Effector memory CD8-positive, alpha-beta T cell (primary cell): ENCODE measurements around the gene HS2ST1.

Experiments used
- ATAC-seq: fragments of 150-1000 bp; cut with Tn5 transposase; replicated peaks from 2 replicates; pipeline ENCODE4 v1.10.0; 2021; ENCODE audit warnings: mild to moderate bottlenecking, moderate library complexity
- DNase-seq, 3 experiments: peaks; one replicate each; pipeline ENCODE4 v3.0.0; 2021
- H3K27ac Mint-ChIP-seq, 2 donors: one replicate each; pipeline ENCODE4 v1.8.0; 2022; ENCODE audit warnings: mild to moderate bottlenecking in 2 of 2, mixed read lengths in 2 of 2, moderate library complexity in 2 of 2
- H3K27me3 Mint-ChIP-seq, 2 donors: one replicate each; pipeline ENCODE4 v1.8.0; 2022; ENCODE audit warnings: mixed read lengths in 2 of 2
- H3K36me3 Mint-ChIP-seq: one replicate; pipeline ENCODE4 v1.8.0; 2022; ENCODE audit warnings: mild to moderate bottlenecking, moderate library complexity, mixed read lengths; ENCODE audit not compliant: insufficient read depth
- H3K4me1 Mint-ChIP-seq, 2 donors: one replicate each; pipeline ENCODE4 v1.8.0; 2022; ENCODE audit warnings: low read depth in 2 of 2, mixed read lengths in 2 of 2
- H3K4me3 Mint-ChIP-seq, 2 donors: one replicate each; pipeline ENCODE4 v1.8.0; 2022; ENCODE audit warnings: mild to moderate bottlenecking in 2 of 2, mixed read lengths in 2 of 2, moderate library complexity in 2 of 2
- H3K9me3 Mint-ChIP-seq, 2 donors: one replicate each; pipeline ENCODE4 v1.8.0; 2022; ENCODE audit warnings: mixed read lengths in 2 of 2

HS2ST1 gene

GRCh38 chr1:87108228-87108627 is 193.8 kb downstream of the HS2ST1 start:
- H3K9me3 Mint-ChIP-seq, result no peaks in the 10 kb centered on the region
- no peaks in the 10 kb centered on the region for H3K4me1 Mint-ChIP-seq
- H3K27ac Mint-ChIP-seq, result no peak overlapping the region
- H3K27me3 Mint-ChIP-seq, result no peaks in the 10 kb centered on the region
- H3K4me3 Mint-ChIP-seq, result no peak overlapping the region
- DNase-seq, result no peak
- no peaks in the 10 kb centered on the region for H3K36me3 Mint-ChIP-seq
- no peak for ATAC-seq

GRCh38 chr1:87108814-87109411 is 194.5 kb downstream of the HS2ST1 start:
- Mint-ChIP-seq H3K4me1 (no peaks in the 10 kb centered on the region), H3K36me3 (no peaks in the 10 kb centered on the region), H3K27me3 (no peaks in the 10 kb centered on the region), H3K4me3 (no peak overlapping the region), H3K27ac (no peak overlapping the region), H3K9me3 (no peaks in the 10 kb centered on the region)
- ATAC-seq (no peak), DNase-seq (no peak)

GRCh38 chr1:87111659-87112371 is 197.4 kb downstream of the HS2ST1 start:
- Mint-ChIP-seq H3K27me3 (no peaks in the 10 kb centered on the region), H3K9me3 (no peaks in the 10 kb centered on the region), H3K27ac (no peak overlapping the region), H3K36me3 (no peaks in the 10 kb centered on the region), H3K4me3 (no peak overlapping the region), H3K4me1 (no peaks in the 10 kb centered on the region)
- no peak for DNase-seq
- ATAC-seq, result no peak

- H3K4me1 Mint-ChIP-seq, result no peaks in the 10 kb centered on the region
- H3K4me3 Mint-ChIP-seq, result no peak overlapping the region
- no peaks in the 10 kb centered on the region for H3K27me3 Mint-ChIP-seq
- ATAC-seq, result no peak
- no peak overlapping the region for H3K27ac Mint-ChIP-seq
- no peak for DNase-seq
- H3K36me3 Mint-ChIP-seq, result no peaks in the 10 kb centered on the region
- H3K9me3 Mint-ChIP-seq, result no peaks in the 10 kb centered on the region
Observed at GRCh38 chr1:87113313-87113712, 198.9 kb downstream of the HS2ST1 start.

GRCh38 chr1:87115317-87115890 is 201.0 kb downstream of the HS2ST1 start:
- H3K4me1 Mint-ChIP-seq, result no peaks in the 10 kb centered on the region
- DNase-seq (no peak), ATAC-seq (no peak)
- H3K27ac Mint-ChIP-seq, result no peak overlapping the region
- H3K36me3 Mint-ChIP-seq, result no peaks in the 10 kb centered on the region
- no peaks in the 10 kb centered on the region for H3K27me3 Mint-ChIP-seq
- no peak overlapping the region for H3K4me3 Mint-ChIP-seq
- H3K9me3 Mint-ChIP-seq, result no peaks in the 10 kb centered on the region

- no peak for DNase-seq
- no peaks in the 10 kb centered on the region for H3K9me3 Mint-ChIP-seq
- peaks cover 1 to 3% of the 10 kb centered on the region in 2 donors for H3K4me1 Mint-ChIP-seq
- no peaks in the 10 kb centered on the region for H3K36me3 Mint-ChIP-seq
- H3K27ac Mint-ChIP-seq, result no peak overlapping the region
- ATAC-seq, result no peak
- no peak overlapping the region for H3K4me3 Mint-ChIP-seq
- H3K27me3 Mint-ChIP-seq, result no peaks in the 10 kb centered on the region
Observed at GRCh38 chr1:87115891-87116290, 201.5 kb downstream of the HS2ST1 start.

- Mint-ChIP-seq H3K27ac (no peak overlapping the region), H3K4me1 (peaks cover 2 to 4% of the 10 kb centered on the region in 2 donors), H3K4me3 (no peak overlapping the region), H3K27me3 (no peaks in the 10 kb centered on the region), H3K36me3 (no peaks in the 10 kb centered on the region), H3K9me3 (no peaks in the 10 kb centered on the region)
- DNase-seq (no peak), ATAC-seq (no peak)
Observed at GRCh38 chr1:87117761-87118368, 203.4 kb downstream of the HS2ST1 start.

GRCh38 chr1:87119541-87120140 is 205.2 kb downstream of the HS2ST1 start:
- no peak overlapping the region for H3K27ac Mint-ChIP-seq
- H3K27me3 Mint-ChIP-seq, result no peaks in the 10 kb centered on the region
- H3K4me3 Mint-ChIP-seq, result no peak overlapping the region
- no peaks in the 10 kb centered on the region for H3K9me3 Mint-ChIP-seq
- DNase-seq, result no peak
- no peak for ATAC-seq
- no peaks in the 10 kb centered on the region for H3K36me3 Mint-ChIP-seq
- peaks cover 2 to 4% of the 10 kb centered on the region in 2 donors for H3K4me1 Mint-ChIP-seq

GRCh38 chr1:87120779-87121178 is 206.3 kb downstream of the HS2ST1 start:
- no peak for ATAC-seq
- Mint-ChIP-seq H3K36me3 (no peaks in the 10 kb centered on the region), H3K4me3 (no peak overlapping the region), H3K27me3 (no peaks in the 10 kb centered on the region), H3K27ac (no peak overlapping the region), H3K4me1 (peaks cover 2 to 4% of the 10 kb centered on the region in 2 donors), H3K9me3 (no peaks in the 10 kb centered on the region)
- DNase-seq, result no peak

GRCh38 chr1:87121711-87122163 is 207.3 kb downstream of the HS2ST1 start:
- no peak overlapping the region for H3K4me3 Mint-ChIP-seq
- H3K4me1 Mint-ChIP-seq, result peaks cover 2 to 4% of the 10 kb centered on the region in 2 donors
- DNase-seq (no peak), ATAC-seq (no peak)
- no peaks in the 10 kb centered on the region for H3K9me3 Mint-ChIP-seq
- peaks cover 3% of the 10 kb centered on the region for H3K36me3 Mint-ChIP-seq
- H3K27ac Mint-ChIP-seq, result no peak overlapping the region
- peaks cover 0 to 5% of the 10 kb centered on the region in 2 donors for H3K27me3 Mint-ChIP-seq

GRCh38 chr1:87122243-87122642 is 207.8 kb downstream of the HS2ST1 start:
- Mint-ChIP-seq H3K27ac (no peak overlapping the region), H3K27me3 (peaks cover 2 to 9% of the 10 kb centered on the region in 2 donors), H3K4me1 (peaks cover 2 to 4% of the 10 kb centered on the region in 2 donors), H3K4me3 (no peak overlapping the region), H3K36me3 (peaks cover 3% of the 10 kb centered on the region), H3K9me3 (no peaks in the 10 kb centered on the region)
- ATAC-seq (no peak), DNase-seq (no peak)

- ATAC-seq (no peak), DNase-seq (no peak)
- H3K4me1 Mint-ChIP-seq, result peaks cover 2 to 4% of the 10 kb centered on the region in 2 donors
- no peaks in the 10 kb centered on the region for H3K9me3 Mint-ChIP-seq
- peaks cover 3% of the 10 kb centered on the region for H3K36me3 Mint-ChIP-seq
- no peak overlapping the region for H3K4me3 Mint-ChIP-seq
- H3K27me3 Mint-ChIP-seq, result peaks cover 10 to 16% of the 10 kb centered on the region in 2 donors
- H3K27ac Mint-ChIP-seq, result no peak overlapping the region
Observed at GRCh38 chr1:87123610-87124009, 209.2 kb downstream of the HS2ST1 start.

GRCh38 chr1:87126886-87127505 is 212.6 kb downstream of the HS2ST1 start:
- Mint-ChIP-seq H3K36me3 (peaks cover 3% of the 10 kb centered on the region), H3K27ac (no peak overlapping the region), H3K4me3 (no peak overlapping the region), H3K4me1 (peaks cover 3 to 5% of the 10 kb centered on the region in 2 donors), H3K9me3 (no peaks in the 10 kb centered on the region), H3K27me3 (peaks cover 34 to 48% of the 10 kb centered on the region in 2 donors)
- DNase-seq, result no peak
- no peak for ATAC-seq
